GM18508 (cell line): ENCODE results near the gene VCPKMT.
A peak's percentile ranks its signal among the peaks of the same experiment; 100 is the strongest.

Source experiments
- ATAC-seq: cut with Tn5 transposase; IDR thresholded peaks from one replicate; pipeline ENCODE4 v1.9.1; 2021; ENCODE audit warnings: moderate number of reproducible peaks; ENCODE audit not compliant: insufficient read depth, unreplicated experiment

The VCPKMT gene

DNA sequence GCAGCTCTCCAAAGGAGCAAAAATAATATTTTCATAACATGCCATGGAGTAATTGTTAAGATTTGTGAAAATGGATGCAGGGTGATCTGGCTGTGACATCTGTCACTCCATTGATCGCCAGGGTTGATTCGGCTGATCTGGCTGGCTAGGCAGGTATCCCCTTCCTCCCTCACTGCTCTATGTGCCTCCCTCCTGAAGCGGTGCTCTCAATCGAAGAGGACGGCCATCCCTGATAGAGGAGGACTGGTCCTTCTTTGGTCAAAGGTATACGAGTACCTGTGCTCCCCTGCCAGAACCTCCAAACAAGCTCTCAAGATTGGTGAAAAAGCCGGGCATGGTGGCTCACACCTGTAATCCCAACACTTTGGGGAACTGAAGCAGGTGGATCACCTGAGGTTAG lies 47.9 kb downstream of the VCPKMT start:
- ATAC-seq, result no peak

DNA sequence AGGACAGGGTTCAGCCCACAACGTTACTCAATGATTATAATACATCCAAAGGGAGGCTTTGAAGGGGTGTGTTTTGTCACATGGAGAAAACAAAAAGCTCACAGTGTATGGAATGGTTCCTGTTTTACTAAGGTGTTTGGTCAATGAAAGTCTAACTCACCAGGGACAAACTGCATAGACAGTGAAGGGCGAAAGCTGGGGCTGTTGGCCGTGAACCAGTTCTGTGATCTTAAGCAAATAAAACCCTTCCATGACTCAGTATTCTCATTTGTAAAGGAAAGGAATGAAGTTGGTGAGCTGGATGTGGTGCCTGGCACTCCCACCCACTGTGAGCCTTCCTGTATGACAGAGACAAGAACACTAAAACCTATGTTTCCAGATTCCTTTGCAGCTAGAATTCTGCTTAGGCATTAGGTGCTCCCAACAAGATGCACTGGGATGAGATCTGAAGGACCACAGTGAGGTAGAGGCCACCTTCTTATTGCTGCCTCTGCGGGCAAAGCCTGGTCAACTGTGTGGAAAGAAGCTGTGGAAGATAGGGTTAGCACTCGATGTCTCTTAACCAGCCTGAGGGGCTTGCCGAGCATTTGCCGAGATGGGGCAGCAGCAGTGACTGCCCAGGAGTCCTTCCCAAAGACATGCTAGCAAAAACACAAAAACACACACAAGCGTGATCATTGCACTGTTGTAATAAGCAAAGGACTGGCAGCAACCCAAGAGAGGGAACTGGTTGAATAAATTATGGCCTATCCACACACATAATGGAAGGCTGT lies 48.5 kb downstream of the VCPKMT start:
- ATAC-seq, result no peak

DNA sequence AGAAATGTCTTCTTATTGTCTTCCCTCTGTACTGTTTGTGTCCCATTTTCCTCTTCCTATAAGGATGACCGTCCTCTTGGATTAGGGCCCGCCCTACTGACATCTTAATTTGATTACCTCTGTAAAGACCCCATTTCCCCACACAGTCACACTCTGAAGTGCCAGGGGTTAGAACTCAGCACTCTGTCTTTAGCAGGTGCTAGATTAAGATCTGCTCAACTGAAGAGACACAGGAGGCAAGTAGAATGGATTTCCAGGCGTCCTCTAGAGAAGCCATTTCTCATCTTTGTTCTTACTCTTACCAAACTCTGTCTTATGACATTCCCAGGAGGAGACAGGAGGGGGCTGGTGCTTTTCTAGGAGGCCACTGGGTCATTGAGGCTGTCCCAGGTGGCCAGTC lies 50.8 kb downstream of the VCPKMT start:
- no peak for ATAC-seq

DNA sequence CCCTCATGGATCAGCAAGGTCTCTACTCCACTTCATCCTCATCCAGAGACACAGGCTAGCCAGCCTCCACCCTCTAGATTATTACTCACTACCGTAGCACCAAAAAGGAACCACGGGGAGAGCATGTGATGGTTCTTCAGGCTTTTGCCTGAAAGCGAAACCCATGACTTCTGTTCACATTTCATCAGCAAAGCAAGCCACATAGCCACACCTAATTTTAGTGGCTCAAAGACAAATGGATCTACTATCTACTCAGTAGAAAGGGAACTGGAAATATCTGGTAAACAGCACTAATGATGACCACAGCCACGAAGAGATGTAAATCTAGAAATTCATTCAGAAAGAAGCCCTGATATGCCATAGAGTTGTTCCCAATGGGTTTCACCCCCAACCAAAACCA lies 51.4 kb downstream of the VCPKMT start:
- peak; percentile 46 for ATAC-seq

DNA sequence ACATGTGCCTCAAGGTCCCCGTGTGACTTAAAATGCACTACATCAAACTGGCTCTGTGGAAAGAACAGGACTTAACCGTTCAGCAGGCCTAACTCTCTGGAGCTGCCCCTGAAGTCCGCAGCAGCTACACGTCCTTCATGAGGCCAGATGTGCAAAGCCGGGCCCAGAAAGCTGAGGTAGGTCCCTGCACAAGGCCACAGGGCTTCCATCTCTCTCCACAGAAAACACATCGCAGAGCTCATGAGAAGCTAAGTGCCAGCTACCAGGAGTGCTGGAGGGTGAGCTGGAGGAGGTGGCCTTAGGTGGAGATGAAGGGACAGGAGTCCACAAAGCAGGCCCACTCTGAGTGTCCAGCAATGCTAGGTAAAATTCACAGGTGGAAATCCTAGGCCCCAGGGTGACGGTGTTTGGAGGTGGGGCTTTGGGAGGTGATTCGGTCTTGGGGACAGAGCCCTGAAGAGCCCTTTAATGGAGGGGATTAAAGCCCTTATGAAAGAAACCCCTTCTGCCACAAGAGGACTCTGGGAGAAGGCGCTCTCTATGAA lies 52.4 kb downstream of the VCPKMT start:
- no peak for ATAC-seq

DNA sequence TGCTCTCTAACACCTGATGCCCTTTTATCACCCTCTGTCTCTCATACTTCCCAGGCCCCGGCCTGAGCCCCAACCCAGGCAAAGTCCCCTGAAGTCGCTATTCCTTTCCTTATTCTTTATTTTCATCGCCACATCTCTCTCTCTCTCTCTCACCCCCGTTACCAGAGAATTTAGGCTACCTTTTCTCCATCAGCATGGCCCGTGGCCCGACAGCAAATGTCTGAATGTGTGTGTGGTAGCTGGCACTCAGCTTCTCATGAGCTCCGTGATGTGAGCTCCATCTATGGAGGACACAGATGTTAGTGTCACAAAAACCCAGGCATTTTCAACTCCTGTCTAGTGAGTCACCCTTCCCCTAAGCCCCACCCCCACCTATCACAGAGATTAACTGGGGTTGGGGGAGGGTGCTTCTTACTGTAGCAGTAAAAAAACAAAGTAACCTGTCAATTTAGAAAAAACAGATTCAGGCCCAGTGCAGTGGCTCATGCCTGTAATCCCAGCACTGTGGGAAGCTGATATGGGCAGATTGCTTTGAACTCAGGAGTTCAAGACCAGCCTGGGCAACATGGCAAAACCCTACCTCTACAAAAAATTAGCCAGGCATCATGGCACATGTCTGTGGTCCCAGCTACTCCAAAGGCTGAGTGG lies 53.8 kb downstream of the VCPKMT start:
- ATAC-seq, result no peak

DNA sequence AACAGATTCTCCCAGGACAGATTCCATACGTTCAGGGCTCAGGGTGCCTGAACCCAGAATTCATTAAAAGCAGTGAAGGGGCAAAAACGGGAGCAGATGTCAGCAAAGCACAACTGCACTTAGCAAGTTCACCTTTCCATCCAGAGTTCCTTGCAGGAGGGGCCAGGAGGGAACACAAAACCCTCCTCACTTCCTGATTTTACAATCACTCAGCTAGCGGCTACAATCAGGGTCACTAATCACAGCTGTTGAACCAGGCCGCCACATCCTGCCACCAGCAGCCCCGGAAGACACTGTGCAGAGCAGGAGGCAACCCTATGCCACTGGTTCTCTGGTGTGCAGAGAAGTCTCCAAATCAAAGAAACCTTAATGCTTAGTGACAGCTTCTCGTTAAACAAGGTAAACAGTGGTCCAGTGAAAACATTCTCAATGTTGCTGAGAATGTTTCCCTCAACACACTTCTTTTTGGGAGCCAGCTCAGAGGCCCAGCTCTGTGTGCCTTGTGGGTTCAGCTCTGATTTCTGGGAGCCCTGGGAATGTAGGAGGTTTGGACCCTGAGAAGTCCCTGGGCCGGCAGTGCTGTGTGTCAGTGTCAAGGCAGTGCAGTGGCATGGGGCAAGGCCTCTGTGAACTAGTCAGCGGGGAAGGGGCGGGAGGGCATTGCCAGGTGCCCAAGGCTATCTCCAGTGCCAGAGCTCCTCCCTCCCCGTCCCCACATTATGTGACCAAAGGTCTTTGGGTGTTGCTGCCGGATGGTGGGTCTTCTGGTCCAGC lies 54.5 kb downstream of the VCPKMT start:
- ATAC-seq, result peak; percentile 33

DNA sequence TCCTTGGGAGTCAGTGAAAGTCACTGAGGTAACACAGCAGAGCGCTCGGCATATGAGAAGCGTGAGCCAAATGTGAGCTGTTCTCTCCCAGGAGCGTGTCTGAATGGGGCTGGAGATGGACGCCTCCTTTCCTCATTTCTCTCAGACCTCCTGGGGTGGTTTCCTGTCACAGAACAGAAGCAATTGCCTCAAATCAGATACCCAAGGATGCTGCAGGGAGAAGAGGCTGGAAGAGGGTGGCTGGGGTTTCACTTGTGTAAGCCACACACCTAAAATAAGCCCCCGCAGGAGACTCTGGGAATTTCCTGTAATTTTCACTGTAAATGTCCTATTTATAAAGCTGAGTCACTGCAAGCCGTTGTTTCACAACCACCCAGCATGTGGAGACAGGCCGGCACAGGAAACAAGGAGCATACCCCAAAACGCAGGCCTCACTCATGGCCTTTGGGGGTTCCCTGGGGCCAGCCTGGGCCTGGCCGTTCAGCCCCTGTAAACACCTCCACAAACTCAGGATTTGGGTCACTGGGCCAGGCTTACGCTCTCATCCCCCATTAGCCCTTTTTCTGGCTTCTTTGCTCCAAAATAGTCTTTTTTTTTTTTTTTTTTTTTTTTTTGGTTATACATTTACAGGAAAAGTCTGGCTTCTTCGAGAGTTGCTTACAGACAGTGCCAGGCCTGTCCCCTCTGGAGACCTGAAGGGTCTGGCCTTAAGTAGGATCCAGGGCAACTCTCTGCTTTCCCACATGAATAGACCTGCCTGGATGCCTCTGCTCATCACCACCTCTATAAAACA lies 55.3 kb downstream of the VCPKMT start:
- ATAC-seq, result no peak

DNA sequence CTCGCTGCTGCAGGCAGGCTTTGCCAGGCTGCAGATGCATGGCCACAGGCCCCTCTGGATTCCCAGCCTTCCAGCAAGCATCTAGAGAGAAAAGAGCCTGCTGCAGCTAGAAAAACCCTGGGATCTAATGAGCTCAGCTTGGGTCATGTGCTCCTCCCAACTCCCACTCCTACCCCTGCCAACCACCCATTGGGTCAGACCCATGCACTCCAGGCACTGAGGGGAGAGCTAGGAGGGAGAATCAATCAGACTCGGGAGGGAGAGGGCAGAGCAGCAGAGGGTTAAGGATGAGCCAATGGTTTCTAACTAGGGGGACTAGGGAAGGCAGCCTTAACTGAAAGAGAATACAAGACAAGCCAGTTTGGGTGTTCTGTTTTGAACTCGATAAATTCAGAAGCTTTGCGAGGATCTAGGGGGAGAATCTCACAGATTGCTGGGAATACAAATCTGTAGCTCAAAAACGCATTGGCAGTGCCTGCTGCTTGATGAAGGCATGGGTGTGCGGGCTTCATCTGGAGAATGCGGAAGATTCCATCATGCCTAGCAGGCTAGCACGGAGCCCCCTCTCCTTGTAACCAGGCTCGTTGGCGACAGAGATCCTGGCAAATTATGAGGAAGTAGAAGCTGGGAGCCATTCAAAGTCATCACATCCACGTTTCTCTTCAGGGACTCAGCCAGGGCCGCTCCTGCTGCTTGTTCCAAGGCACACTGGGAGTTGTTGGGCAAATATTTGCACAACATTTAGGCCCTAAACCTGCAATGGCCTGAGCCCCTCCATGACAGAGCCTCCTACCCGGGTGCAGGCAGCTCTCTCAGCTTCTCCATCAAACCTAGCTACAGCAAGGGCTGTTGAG lies 56.4 kb downstream of the VCPKMT start:
- ATAC-seq, result no peak
